Effector memory CD4-positive, alpha-beta T cell (primary cell): Measurements from ENCODE around the gene ARPC2.

Experiments
- DNase-seq, 3 donors: peaks; one replicate each; pipeline ENCODE4 v3.0.0-alpha.2; 2020
- H3K27ac ChIP-seq: 2 replicates; pipeline ENCODE4 v1.7.0; 2013; ENCODE audit warnings: mild to moderate bottlenecking, low read length, moderate library complexity; ENCODE audit not compliant: insufficient read depth, poor library complexity, severe bottlenecking
- H3K27me3 ChIP-seq: replicated peaks from 2 replicates; pipeline ENCODE4 v1.7.0; 2013; ENCODE audit warnings: mild to moderate bottlenecking, low read length; ENCODE audit not compliant: insufficient read depth, control insufficient read depth, poor library complexity, severe bottlenecking
- H3K36me3 ChIP-seq: 2 replicates; pipeline ENCODE4 v1.7.0; 2013; ENCODE audit warnings: mild to moderate bottlenecking, low read length, moderate library complexity; ENCODE audit not compliant: control insufficient read depth, insufficient read depth
- H3K4me1 ChIP-seq: 2 replicates; pipeline ENCODE4 v1.7.0; 2013; ENCODE audit warnings: low read length, mild to moderate bottlenecking; ENCODE audit not compliant: control insufficient read depth, insufficient read depth, poor library complexity, severe bottlenecking
- H3K4me3 ChIP-seq: 2 replicates; pipeline ENCODE4 v1.7.0; 2013; ENCODE audit warnings: low read length, low read depth, mild to moderate bottlenecking; ENCODE audit not compliant: insufficient read depth, poor library complexity, severe bottlenecking
- H3K9me3 ChIP-seq: 2 replicates; pipeline ENCODE4 v1.7.0; 2013; ENCODE audit warnings: mild to moderate bottlenecking, low read length, moderate library complexity; ENCODE audit not compliant: control insufficient read depth

ARPC2 gene

DNA sequence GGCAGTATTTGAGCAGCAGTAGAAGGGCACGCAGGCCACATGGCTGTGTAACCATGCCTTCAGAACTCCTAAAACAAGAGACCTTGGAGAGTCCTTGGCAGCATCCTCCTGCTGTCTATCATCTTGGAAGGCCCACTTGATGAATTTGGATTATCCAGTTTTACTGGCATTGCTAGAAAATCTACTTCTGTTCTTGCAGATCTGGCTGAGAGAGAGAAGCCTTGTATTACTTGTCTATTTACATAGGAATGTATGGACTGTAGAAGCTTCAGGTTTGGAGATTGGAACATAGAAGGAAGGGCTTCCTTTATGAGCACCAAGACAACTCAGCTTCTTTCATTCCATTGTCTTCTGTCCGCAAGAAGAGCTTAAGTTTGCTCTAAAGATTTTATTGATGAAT is 27.7 kb downstream of the ARPC2 start:
- Histone ChIP-seq H3K36me3 (peaks cover 97% of the 10 kb centered on the region), H3K27me3 (no peaks in the 10 kb centered on the region), H3K4me3 (no peak overlapping the region), H3K4me1 (no peaks in the 10 kb centered on the region), H3K27ac (no peak overlapping the region), H3K9me3 (no peaks in the 10 kb centered on the region)
- DNase-seq, result no peak

DNA sequence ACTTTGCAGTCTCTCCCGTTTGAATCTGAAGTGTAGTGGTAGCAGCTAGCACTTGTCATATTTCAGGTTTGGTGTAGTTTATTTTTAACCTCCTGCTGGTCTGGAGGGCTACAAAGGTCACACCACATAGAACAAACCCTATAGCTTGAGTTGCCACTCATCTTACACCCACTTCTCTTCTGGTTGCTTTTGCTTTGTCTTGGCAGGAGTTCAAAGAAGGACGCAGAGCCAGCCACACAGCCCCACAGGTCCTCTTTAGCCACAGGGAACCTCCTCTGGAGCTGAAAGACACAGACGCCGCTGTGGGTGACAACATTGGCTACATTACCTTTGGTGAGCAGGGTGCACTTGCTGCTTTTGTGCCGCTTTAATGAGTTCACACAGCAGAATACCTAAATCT is 28.2 kb downstream of the ARPC2 start:
- no peak overlapping the region for H3K27ac ChIP-seq
- no peaks in the 10 kb centered on the region for H3K9me3 ChIP-seq
- H3K36me3 ChIP-seq, result peaks cover 97% of the 10 kb centered on the region
- H3K4me3 ChIP-seq, result no peak overlapping the region
- no peaks in the 10 kb centered on the region for H3K4me1 ChIP-seq
- no peaks in the 10 kb centered on the region for H3K27me3 ChIP-seq
- DNase-seq, result no peak

DNA sequence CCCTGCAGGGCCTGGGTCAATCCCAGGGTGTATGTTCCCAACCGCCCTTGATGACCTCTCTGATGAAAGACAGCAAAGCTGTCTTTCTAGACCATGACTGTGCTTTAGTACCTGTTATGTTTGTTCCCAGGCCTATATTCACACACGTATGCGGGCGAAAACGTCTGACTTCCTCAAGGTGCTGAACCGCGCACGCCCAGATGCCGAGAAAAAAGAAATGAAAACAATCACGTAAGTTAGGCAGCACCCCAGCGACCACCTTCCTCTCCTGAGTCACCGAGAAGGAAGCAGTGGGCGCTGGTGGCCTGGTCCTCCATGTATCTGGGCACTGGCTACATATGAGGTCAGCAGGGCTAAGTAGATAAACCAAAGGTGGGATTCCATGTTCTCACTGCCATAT is 32.7 kb downstream of the ARPC2 start:
- Histone ChIP-seq H3K9me3 (no peaks in the 10 kb centered on the region), H3K4me1 (no peaks in the 10 kb centered on the region), H3K27me3 (no peaks in the 10 kb centered on the region), H3K4me3 (no peak overlapping the region), H3K36me3 (peaks cover 97% of the 10 kb centered on the region), H3K27ac (no peak overlapping the region)
- DNase-seq, result no peak

GRCh38 chr2:218252509-218253231 is 35.7 kb downstream of the ARPC2 start:
- H3K36me3 ChIP-seq, result peaks cover 80% of the 10 kb centered on the region
- H3K4me3 ChIP-seq, result no peak overlapping the region
- no peaks in the 10 kb centered on the region for H3K9me3 ChIP-seq
- H3K27ac ChIP-seq, result peak overlapping the region; percentile 40
- peaks cover 5% of the 10 kb centered on the region for H3K4me1 ChIP-seq
- no peak for DNase-seq
- H3K27me3 ChIP-seq, result no peaks in the 10 kb centered on the region

GRCh38 chr2:218253232-218253625 is 36.2 kb downstream of the ARPC2 start:
- Histone ChIP-seq H3K36me3 (peaks cover 75% of the 10 kb centered on the region), H3K4me3 (no peak overlapping the region), H3K27me3 (no peaks in the 10 kb centered on the region), H3K4me1 (peaks cover 5% of the 10 kb centered on the region), H3K9me3 (no peaks in the 10 kb centered on the region), H3K27ac (no peak overlapping the region)
- DNase-seq, result no peak

DNA sequence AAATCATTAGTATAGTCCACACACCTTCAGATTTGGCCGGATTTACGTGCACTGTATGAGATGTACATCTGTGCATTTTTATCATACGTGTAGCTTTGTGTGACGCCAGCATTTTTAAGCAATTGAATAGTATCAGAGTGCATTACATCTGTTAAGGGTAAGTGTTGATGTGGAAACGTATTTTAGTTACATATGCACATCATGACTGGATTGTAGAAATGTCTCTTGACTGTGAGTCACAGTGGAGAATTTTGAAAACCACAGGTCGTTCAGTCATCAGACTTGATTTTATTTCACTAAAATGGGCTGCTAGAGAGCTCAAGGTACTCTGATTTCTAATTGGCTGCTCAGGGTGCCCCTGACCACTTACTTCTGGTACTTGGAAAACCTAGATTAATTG is 38.5 kb downstream of the ARPC2 start:
- no peak overlapping the region for H3K27ac ChIP-seq
- H3K36me3 ChIP-seq, result peaks cover 53% of the 10 kb centered on the region
- H3K9me3 ChIP-seq, result no peaks in the 10 kb centered on the region
- DNase-seq, result no peak
- H3K4me3 ChIP-seq, result no peak overlapping the region
- H3K27me3 ChIP-seq, result no peaks in the 10 kb centered on the region
- H3K4me1 ChIP-seq, result peaks cover 5% of the 10 kb centered on the region

DNA sequence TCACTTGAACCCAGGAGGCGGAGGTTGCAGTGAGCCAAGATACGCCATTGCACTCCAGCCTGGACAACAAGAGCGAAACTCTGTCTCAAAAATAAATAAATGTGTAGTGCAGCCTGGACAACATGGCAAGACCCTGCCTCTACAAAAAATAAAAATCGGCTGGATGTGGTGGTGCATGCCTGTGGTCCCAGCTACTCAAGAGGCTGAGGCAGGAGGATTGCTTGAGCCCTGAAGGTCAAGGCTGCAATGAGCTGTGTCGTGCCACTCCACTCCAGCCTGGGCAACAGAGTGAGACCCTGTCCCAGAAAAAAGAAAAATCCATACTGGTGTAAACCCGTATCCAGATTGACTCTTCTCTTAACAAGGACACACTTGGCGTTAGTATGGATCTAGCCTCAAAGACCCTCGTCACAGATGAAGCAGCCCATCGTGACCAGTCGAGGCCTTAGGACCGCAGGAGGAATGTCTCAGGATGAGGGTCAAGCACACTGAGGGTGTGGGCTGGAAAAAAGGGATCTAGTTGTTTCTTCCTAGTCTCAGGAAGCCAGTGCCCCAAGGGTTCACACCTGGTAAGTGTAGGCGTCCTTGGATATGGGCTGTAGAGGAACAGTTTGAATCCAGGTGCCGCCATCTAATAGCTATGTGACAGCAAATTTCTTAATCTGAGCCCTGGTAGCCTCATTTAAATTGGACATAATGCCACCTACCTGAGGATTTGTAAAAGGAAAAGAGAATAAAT is 39.8 kb downstream of the ARPC2 start:
- H3K4me1 ChIP-seq, result peaks cover 5% of the 10 kb centered on the region
- H3K9me3 ChIP-seq, result no peaks in the 10 kb centered on the region
- no peaks in the 10 kb centered on the region for H3K27me3 ChIP-seq
- H3K36me3 ChIP-seq, result peaks cover 39% of the 10 kb centered on the region
- peak overlapping the region; percentile 54 for H3K27ac ChIP-seq
- DNase-seq, result no peak
- no peak overlapping the region for H3K4me3 ChIP-seq

DNA sequence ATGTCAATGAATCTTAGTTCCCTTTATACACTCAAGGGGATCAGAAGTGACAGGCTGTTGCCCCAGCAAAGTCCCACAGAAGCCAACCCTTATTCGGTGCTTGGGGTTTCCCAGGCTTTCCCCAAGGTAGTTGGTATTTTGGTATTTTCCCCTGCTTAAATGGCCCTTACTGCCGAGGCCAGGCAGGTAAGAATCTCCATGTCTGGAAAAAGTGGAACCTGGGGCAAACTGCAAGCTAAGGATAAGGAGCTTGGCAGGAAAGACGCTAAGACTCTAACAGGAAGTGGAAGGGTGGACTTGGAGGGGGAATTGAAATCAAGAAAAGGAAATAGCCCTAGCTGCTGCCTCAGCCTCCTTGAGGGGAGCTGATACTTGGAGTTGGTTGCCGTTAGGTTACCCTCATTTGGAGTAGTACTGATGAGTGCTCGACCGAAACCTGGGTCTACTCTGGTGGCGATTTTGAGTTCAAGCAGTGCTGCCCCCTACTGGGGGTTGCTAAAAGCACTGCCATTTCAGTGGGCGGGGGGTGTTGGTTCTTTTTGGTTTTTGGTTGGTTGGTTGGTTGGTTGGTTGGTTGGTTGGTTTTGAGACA is 40.5 kb downstream of the ARPC2 start:
- peak; percentile 31 to 48 (median 47) for DNase-seq
- peak overlapping the region; percentile 54 for H3K27ac ChIP-seq
- no peak overlapping the region for H3K4me3 ChIP-seq
- no peaks in the 10 kb centered on the region for H3K9me3 ChIP-seq
- H3K27me3 ChIP-seq, result no peaks in the 10 kb centered on the region
- peaks cover 32% of the 10 kb centered on the region for H3K36me3 ChIP-seq
- peaks cover 5% of the 10 kb centered on the region for H3K4me1 ChIP-seq

DNA sequence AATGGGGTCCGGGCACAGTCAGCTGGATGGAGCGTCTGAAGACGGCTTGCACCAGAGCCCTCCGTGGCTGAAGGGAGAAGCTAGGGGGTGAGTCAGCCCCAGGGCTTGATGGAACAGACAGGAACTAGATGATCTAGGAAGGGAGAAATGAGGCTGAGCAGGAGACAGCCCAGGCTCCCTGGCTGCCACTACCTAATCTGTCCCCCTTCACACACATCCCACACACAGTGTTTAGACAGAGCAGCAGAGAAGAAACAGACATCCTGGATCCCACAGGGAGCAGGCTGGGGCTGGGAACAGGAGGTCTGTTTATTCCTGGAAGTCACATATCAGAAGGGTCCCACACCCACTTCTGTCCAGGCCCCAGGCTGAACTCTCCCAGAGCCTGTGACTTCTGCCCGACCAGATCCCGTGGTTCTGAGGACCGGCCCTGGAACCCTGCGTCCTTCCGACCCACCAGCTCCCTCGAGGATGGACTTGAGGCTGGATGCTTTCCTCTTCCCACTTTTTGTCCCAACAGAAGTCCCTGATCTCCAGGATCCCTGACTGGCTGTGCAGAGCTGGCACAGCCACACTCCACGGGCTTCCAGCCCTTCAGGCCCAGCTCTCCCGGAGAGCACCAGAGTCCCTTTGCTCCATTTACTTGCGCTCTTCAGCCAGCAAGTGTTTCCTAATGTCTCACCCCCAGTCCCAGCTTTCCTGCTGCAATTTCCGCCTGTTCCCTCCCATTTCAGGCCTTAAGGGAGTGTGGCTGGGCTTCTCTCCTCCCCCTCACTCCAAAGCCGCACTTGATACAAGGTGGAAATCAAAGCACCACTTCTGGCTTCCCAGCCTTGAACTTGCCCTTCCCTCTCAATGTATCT is 42.3 kb downstream of the ARPC2 start:
- Histone ChIP-seq H3K4me3 (no peak overlapping the region), H3K27me3 (no peaks in the 10 kb centered on the region), H3K4me1 (peaks cover 5% of the 10 kb centered on the region), H3K9me3 (no peaks in the 10 kb centered on the region), H3K36me3 (peaks cover 29% of the 10 kb centered on the region), H3K27ac (no peak overlapping the region)
- no peak for DNase-seq
